ENCODE results near the gene ETFB.

ETFB gene

DNA sequence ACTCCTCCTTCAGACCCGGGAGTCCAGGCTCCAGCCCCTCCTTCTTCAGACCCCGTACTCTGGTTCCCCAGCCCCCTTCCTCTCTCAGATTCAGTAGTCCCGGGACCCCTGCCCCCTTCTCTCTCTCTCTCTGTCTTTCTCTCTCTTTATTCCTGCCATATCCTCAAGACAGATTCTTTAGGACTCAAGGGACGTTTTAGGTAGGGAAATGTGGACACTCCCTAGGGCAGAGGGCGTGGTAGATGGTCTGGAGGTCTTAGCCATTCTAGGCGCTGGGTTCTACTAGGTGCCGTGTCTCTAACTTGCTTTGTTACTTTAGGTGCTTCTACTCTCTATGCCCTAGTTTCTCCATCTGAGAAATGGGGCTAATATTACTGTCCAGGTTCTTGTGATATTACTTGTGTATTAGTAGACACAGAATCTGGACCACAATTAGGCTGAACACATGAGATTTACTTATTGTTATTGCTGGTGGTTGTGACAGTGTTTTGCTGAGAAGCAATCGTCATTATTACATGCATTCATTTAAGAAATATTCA lies 25.0 kb upstream of the ETFB start:
- intact Hi-C loops (cut with DNase I; ENCODE audit: low total_unique reads), result no loop called here

DNA sequence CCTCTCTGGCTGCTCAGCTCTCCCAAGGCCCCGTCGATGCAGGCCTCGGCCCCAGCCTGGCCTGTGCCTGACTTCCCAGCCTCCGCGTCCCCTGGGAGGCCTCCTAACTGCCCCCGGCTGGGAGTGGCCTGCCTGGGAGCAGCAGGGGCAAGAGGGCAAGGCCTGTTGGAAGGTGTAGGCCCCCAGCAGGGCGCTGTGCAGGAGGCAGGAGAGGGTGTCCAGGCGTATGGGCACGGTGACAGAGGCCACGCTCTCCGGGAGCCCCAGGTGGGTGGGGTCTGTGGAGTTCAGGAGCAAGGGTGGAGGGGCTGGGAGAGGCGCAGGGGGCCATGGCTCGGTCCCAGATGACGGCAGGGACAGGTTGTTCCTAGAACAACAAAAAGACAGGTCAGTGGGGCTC lies 23.0 kb upstream of the ETFB start:
- no peak for DNase-seq
- Histone ChIP-seq H3K9me3 (no peaks in the 10 kb centered on the region), H3K4me1 (peaks cover 0 to 4% (median 2%) of the 10 kb centered on the region in 4 donors), H3K36me3 (no peaks in the 10 kb centered on the region), H3K4me3 (no peak overlapping the region), H3K27ac (no peak overlapping the region), H3K27me3 (peaks cover 0 to 25% of the 10 kb centered on the region in 2 donors)
- TF ChIP-seq, protein P1, sequence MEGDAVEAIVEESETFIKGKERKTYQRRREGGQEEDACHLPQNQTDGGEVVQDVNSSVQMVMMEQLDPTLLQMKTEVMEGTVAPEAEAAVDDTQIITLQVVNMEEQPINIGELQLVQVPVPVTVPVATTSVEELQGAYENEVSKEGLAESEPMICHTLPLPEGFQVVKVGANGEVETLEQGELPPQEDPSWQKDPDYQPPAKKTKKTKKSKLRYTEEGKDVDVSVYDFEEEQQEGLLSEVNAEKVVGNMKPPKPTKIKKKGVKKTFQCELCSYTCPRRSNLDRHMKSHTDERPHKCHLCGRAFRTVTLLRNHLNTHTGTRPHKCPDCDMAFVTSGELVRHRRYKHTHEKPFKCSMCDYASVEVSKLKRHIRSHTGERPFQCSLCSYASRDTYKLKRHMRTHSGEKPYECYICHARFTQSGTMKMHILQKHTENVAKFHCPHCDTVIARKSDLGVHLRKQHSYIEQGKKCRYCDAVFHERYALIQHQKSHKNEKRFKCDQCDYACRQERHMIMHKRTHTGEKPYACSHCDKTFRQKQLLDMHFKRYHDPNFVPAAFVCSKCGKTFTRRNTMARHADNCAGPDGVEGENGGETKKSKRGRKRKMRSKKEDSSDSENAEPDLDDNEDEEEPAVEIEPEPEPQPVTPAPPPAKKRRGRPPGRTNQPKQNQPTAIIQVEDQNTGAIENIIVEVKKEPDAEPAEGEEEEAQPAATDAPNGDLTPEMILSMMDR (IDR thresholded peaks at IDR 0.05), result no peak
- intact Hi-C loops (cut with DNase I; ENCODE audit: low total_unique reads), result no loop called here

More for the DNA sequence above, 25.0 kb upstream of the ETFB start:
- DNase-seq, result no peak
- Histone ChIP-seq H3K27ac (no peak overlapping the region), H3K27me3 (peaks cover 0 to 25% of the 10 kb centered on the region in 2 donors), H3K9me3 (no peaks in the 10 kb centered on the region), H3K4me3 (no peak overlapping the region), H3K4me1 (peaks cover 0 to 11% (median 7%) of the 10 kb centered on the region in 4 donors), H3K36me3 (no peaks in the 10 kb centered on the region)
- TF ChIP-seq, protein P1 (IDR thresholded peaks at IDR 0.05), result no peak

GRCh38 chr19:51387924-51388389 lies 21.8 kb upstream of the ETFB start, which contains the start of gene LIM2:
TSS of gene LIM2 (minus strand) at chr19:51387974. CDS start at chr19:51387443, 531 bp downstream.
- Histone ChIP-seq H3K36me3 (no peaks in the 10 kb centered on the region), H3K27ac (no peak within 1 kb of the TSS), H3K27me3 (peaks cover 0 to 25% of the 10 kb centered on the region in 2 donors), H3K9me3 (no peaks in the 10 kb centered on the region), H3K4me1 (no peaks in the 10 kb centered on the region), H3K4me3 (no peak within 1 kb of the TSS)
- no peak for DNase-seq
- intact Hi-C loops (cut with DNase I; ENCODE audit: low total_unique reads), result no loop called here
- TF ChIP-seq, protein P1 (IDR thresholded peaks at IDR 0.05), result no peak

DNA sequence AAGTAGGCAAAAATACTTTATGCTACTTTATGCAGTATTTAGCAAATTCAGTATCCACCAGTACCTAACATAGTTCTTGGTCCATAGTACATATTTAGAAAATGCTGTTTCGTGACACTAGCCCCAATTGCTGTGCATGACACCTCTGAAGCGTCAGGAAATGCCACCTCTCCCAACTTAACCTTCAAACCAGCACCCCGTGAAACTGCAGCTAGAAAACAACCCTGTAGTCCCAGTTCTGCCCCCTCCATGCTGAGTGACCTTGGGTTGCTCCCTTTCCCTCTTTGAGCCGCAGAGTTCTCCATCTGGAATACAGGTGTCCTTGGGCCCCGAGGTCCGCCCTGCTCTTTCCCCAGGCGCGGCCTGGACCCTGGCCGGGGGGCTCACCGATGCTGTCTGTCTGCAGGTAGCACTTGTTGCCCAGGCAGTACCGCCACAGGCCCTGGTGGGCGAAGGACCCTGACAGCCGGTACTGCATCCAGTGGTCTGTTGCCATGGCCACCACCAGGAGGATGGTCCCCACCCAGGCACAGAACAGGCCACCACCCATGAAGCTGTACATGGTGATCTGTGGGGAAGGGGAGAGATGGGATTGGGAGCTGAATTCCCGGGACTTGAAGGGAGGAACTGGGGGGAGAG lies 20.8 kb upstream of the ETFB start:
- H3K4me1 ChIP-seq, result no peaks in the 10 kb centered on the region
- H3K36me3 ChIP-seq, result no peaks in the 10 kb centered on the region
- H3K27ac ChIP-seq, result no peak overlapping the region
- TF ChIP-seq, protein P1 (IDR thresholded peaks at IDR 0.05), result no peak
- intact Hi-C loops (cut with DNase I; ENCODE audit: low total_unique reads), result no loop called here
- H3K4me3 ChIP-seq, result no peak overlapping the region
- DNase-seq, result no peak
- no peaks in the 10 kb centered on the region for H3K9me3 ChIP-seq
- peaks cover 0 to 25% of the 10 kb centered on the region in 2 donors for H3K27me3 ChIP-seq

DNA sequence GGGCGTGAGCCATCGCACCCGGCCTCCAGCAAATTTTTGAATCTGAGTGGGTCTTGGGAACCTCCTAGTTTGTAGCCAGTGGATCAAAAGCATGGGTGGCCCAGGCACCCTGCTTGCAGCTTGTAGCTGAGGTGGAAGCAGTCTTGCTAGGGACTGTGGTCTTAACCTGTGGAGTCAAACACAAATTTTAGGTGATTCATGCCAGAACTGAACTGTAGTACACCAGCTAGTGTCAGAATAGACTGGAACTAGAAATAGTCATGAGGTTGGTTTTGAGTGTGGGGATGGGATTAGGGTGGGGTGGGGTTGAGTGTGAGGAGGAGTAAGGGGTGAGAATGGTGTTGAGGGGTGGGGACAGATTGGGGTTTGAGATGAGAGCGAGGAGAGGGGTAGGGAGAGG lies 15.8 kb upstream of the ETFB start:
- Histone ChIP-seq H3K27me3 (no peaks in the 10 kb centered on the region), H3K4me1 (no peaks in the 10 kb centered on the region), H3K4me3 (no peak overlapping the region), H3K9me3 (no peaks in the 10 kb centered on the region), H3K27ac (no peak overlapping the region), H3K36me3 (no peaks in the 10 kb centered on the region)
- TF ChIP-seq, protein P1 (IDR thresholded peaks at IDR 0.05), result no peak
- no peak for DNase-seq
- intact Hi-C loops (cut with DNase I; ENCODE audit: low total_unique reads), result no loop called here

Data from tibial artery (tissue), 4 donors.